Medulla oblongata (tissue), 1 donor: ENCODE results near the gene RRAGB.
"Not testable (repeated sequence)": the region's sequence is repeated elsewhere in the genome, so short reads cannot be mapped to it uniquely, and the experiment has no call there.

Experiments
- DNase-seq: peaks from one replicate; pipeline ENCODE4 v3.0.0-alpha.2; 2015; ENCODE audit errors: extremely low spot score

The RRAGB gene

DNA sequence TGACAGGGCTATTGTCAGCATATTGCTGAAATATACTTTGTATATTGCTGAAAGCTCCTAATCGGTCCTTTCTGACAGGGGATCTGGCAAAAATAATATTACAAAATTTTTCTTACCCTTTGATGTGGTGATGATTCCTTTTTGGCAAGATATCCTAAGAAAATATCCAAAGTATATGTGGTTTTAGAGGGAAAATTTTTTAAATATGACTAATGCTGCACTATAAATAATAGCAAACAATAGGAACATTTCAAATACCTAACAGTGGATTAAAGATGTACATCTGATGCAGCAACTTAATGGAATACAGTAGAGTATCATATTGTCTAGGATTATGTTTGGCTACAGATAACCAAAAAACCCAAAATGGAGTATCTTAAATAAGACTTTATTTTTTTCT lies 49.6 kb downstream of the RRAGB start:
- DNase-seq: no peak

DNA sequence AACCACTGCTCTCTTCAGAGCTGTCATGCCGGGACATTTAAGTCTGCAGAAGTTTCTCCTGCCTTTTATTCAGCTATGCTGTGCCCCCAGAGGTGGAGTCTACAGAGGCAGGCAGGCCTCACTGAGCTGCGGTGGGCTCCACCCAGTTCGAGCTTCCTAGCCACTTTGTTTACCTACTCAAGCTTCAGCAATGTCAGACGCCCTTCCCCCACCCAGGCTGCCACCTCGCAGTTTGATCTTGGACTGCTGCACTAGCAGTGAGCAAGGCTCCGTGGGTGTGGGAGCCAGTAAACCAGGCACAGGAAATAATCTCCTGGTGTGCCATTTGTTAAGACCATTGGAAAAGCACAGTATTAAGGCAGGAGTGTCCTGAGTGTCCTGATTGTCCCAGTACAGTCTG lies 56.9 kb downstream of the RRAGB start:
- not testable (repeated sequence) for DNase-seq

DNA sequence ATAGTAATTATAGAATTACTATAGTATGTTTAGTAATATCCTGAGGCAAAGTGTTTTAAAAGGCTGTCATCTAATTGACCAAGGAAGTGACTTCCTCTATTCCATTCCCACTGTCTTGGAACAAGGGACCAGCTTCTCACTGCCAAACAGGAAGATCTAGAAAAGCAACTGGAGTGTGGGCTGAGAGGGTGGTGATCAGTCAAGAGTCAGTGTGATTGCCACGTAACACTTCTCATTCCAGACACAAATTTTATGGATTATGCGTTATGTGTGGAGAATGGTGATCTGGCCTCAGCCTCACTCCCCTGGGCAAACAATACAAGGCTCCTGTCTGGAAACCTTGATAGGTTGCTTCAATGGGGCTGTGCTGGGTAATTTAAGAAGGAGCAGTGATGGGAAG lies 60.0 kb downstream of the RRAGB start:
- DNase-seq: no peak

DNA sequence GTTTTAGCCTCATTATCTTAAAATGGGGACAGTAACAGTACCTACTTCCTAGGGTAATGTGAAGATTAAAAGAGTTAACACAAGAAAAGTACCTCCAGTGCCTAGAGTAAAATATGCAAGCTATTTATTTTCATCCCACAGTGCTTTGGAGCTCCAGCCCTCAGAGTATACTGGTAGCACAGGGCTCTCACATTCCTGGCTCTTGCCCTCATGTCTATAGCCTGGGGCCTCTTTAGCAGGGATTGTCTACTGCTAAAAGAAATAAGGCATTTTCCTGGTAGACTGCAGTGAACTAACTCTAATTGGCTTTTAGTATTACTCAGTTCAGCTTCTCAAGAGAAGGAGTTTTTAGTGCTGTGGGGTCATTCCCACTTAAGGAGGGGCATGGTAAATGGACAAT lies 60.8 kb downstream of the RRAGB start:
- no peak for DNase-seq

DNA sequence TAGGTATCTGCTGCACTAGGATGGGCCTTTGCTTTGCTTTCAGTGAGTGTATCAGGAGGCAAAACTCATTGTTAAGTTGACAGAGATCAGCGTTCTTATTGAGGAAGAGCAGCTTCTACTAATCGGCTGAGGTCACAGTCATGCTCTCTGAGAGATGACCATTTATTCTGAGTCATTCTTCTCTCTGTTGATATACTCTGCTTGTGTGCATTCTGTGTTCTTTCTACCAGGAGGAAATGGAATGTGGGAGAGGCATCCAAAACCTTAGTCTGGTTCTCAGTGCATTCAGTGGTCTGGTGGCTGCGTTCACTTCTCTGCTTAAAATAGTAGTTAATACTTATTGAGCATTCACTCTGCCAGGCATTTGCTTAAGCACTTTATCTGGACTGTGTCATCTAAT lies 66.2 kb downstream of the RRAGB start:
- no peak for DNase-seq

DNA sequence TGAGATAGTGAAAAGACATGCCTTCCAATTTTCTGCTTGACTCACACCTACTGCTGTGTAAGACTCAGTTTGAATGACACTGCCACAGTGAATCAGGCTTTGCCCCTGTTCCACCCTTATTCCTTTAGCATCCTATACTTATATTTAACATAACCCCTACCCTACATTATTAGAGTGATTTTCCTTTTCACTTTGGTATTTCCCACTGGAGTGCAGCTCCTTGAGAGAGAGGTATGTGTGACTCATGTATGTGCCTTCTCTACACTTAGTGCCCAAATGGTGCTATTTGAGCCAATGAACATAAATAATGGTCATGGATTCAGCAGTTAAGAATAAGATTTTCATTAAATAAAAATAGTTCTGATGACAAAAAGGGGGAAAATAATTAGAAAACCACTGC lies 69.5 kb downstream of the RRAGB start:
- DNase-seq: no peak

DNA sequence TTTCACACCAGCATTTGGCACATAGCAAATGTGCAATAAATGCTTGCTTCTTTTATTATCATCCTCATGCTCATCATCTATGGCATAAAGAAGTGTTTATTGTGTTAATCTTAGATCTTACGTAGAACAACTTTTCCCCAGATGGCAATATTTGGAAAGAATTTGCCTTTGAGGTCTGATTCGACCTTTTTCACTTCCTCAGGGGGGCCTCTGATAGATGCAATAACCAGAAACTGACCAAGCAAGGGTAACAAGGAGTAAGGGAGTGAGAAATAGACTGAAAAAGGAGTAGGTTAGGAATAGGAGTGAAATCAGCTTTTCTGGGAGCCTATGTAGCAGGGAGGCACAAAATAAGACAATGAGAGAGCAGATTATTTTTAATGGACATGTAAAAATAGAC lies 70.2 kb downstream of the RRAGB start:
- DNase-seq: no peak

DNA sequence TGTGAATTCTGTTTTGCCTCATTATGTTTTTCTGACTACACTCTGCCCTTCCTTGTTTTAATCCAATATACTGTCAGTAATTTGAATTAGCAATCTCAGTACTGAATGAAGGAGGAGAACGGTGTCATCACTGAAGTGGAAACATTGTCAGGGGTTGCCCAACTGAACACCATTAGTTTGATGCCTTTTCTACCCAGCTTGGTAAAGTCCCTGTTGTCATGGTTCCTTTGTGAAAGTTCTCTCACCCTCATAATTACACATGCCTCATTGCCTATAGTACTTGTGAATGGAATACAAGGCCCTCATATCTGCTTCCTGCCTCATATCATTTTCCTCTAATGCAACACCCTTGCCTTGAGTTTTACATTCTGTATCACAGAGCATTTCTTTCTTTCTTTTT lies 76.9 kb downstream of the RRAGB start:
- DNase-seq: no peak

DNA sequence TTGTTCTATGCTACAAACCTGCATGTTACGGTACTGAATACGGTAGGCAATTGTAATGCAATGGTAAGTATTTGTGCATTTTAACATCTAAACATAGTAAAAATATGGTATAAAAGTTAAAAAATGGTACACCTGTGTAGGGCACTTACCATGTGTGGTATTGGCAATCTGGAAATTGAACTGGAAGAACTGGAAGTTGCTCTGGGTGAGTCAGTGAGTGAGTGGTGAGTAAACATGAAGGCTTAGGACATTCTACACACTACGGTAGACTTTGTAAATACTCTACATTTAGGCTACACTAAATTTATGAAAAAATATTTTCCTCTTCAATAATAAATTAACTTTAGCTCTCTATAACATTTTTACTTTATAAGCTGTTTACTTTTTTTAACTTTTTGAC lies 78.9 kb downstream of the RRAGB start:
- DNase-seq: no peak

DNA sequence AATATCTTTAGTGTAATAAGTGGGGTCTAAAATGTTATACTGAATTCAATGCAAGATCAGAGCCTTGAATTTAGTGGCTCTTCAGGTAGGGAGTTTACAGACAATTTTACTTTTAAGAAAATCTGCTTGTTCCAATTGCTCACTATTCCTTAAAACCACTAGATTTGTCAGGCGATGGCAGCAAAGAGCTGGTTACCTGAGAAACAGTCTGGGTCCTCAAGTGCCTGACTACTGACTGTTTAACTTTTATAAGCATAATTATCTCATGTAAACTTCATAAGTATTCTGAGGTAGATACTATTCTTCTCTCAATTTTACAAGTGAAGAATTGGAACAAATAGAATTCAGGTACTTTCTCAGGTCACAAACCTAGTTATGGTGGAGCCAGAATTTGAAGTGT lies 84.3 kb downstream of the RRAGB start:
- DNase-seq: no peak
